ENCODE data around the gene KPNB1.
A peak's percentile ranks its signal among the peaks of the same experiment; 100 is the strongest.

Gene KPNB1

DNA sequence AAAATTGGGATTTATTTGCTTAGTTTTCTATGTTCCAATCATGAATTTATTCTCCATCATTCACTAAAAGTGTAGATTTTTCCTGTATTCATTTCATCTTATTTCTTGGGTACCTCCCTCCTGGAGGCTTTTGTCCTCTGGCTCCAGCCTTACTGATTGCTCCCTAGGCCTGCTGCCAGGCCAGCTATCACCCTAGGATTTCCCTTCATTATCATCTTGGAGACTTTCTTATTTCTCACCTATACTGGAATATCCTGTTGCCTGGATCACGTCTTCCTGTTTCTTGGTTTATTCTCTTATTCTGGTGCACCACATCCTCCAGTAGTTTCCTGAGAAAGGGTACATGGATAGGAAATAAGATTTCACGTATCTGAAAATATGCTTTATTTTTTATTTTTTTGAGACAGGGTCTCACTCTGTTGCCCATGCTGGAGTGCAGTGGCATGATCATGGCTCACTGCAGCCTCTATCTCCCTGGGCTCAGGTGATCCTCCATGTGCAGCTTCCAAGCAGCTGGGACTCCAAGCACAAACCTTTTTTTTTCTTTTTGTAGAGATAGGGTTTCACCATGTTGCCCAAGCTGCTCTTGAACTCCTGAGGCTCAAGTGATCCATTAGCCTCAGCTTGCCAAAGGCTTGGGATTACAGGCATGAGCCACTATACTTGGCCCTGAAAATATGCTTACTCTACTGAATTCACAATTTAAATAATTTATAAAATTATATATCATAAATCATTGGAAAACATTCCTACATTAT, 13.3 kb upstream of the KPNB1 start:
- DNase-seq (ENCODE audit: low read depth) = no peak

DNA sequence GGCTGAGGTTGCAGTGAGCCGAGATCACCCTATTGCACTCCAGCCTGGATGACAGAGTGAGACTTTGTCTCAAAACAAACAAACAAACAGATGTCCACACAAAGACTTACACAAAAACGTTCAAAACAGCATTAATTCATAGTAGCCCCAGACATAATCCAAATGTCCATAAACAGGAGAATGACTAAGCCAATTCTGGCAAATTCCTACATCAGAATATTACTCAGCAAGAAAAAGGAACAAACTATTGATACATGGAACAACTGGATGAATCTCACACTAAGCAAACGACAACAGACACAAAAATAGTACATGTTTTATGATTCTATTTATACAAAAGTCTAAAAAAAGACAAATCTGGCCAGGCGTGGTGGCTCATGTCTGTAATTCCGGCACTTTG, 10.8 kb upstream of the KPNB1 start:
- DNase-seq (ENCODE audit: low read depth) = no peak

DNA sequence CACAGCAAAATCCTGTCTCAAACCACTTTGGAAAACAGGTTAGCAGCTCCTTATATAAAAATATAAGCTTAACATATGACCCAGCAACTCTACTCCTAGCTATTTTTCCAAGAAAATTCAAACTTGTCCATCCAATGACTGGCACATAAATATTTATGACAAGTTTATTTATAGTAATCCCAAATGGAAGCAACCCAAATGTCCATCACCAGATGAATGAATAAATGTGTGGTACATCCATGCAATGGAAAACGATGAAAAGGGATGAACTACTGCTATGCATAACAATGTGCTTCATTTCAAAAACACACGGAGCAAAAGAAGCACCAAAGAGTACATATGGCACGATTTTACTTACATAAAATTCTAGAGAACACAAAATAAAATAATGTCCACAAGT, 9.6 kb upstream of the KPNB1 start:
- no peak for DNase-seq (ENCODE audit: low read depth)

DNA sequence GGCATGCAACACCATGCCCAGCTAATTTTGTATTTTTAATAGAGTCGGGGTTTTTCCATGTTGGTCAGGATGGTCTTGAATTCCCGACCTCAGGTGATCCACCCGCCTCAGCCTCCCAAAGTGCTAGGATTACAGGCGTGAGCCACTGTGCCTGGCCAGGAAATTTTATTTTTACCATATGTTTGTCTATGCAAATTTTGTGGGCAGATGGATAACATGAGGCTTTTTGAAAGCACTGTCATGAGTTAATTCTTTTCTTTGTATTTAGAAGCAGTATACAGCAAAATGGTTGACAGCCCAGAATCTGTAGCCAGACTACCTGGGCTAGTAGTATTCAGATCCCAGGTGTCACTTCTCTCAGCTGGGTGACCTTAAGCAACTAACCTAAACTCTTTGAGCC, 8.5 kb upstream of the KPNB1 start:
- DNase-seq (ENCODE audit: low read depth) = no peak

DNA sequence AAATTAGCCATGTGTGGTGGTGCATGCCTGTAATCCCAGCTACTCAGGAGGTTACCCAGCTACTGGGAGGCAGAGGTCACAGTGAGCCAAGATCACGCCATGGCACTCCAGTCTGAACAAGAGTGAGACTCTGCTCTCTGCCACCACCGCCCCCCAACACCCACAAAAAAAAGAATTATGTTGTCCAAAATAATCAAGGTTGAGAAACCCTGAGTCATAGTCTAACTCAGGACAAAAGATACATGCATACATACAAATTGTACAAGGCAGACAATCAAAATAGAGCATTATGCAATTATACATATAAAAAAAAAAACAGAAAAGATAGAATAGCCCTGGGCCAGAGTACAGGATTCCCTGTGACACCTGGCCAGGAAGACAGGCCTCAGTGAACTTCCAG, 6.6 kb upstream of the KPNB1 start:
- no peak for DNase-seq (ENCODE audit: low read depth)

DNA sequence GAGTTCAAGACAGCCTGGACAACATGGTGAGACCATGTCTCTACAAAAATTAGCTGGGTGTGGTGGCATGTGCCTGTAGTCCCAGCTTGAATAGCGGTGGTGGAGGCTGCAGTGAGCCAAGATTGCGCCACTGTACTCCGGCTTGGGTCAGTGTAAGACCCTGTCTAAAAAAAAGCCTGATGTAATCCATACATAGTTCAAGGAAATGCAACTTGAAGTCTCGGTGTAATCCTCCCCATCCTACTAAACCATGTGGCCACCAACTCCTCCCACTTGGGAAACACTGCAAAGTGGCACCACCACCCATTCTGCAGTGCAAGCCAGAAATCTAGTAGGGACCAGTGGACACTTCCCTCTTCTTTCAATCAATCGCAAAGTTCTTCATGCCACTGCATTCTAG, 5.4 kb upstream of the KPNB1 start:
- no peak for DNase-seq (ENCODE audit: low read depth)

DNA sequence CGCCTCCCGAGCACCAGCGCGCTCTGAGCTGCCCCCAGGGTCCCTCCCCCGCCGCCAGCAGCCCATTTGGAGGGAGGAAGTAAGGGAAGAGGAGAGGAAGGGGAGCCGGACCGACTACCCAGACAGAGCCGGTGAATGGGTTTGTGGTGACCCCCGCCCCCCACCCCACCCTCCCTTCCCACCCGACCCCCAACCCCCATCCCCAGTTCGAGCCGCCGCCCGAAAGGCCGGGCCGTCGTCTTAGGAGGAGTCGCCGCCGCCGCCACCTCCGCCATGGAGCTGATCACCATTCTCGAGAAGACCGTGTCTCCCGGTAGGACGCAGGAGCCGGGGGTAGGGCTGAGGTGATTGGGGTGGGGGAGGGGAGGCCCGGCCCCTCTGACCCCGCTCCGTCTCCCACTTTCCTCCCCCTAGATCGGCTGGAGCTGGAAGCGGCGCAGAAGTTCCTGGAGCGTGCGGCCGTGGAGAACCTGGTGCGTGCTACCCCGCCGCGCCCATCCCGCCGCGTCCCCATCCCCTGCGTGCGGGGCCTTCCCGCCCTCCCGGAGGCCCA, 329 bp downstream of the KPNB1 start:
- peak; percentile 33 for DNase-seq (ENCODE audit: low read depth)

DNA sequence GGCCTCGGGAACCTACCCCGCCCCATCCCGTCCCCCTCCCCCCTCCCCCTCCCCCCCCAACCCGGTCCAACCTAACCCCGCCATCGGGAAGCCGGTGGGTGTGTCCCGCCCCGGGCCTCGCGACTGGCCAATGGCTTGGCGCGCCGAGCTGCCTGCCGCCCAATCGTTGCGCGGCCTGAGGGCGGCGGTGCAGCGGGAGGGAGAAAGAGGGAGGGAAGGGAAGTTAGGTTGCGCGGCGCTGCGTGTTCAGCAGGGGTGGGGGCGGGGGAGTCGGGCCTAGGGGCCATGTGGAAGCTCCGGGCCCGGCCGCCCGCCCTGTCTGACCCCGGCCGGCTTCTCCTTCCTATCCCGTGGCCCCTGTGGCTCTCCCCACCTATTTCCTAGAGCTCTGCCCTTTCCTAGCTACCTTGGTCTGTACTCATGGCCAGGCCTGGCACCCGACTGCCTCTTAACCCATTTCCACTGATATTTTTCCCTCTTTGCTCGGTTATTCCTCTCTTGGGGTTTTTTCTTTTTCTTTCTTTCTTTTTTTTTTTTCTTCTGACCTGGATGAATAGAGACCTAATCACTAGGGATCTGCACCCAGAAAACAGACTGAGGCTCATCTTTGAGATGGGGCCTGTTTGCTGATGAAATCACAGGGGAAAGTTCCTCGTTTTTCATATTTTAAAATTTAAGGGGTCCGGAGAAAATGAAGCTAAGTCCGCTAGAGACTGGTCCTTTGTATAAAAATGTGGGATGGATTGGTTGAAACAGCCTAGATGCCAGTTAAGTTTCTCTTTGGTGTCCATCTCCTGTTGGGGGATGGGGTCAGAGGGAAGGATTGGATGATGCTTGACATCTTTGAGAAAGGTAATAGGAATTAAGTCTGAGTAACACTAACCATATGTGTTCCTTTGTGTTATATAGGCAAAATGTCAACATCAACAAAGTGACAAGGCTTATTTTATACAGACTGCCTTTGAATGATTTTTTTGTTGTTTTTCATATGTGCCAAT, 1.1 kb downstream of the KPNB1 start:
- DNase-seq (ENCODE audit: low read depth) = peak; percentile 83

DNA sequence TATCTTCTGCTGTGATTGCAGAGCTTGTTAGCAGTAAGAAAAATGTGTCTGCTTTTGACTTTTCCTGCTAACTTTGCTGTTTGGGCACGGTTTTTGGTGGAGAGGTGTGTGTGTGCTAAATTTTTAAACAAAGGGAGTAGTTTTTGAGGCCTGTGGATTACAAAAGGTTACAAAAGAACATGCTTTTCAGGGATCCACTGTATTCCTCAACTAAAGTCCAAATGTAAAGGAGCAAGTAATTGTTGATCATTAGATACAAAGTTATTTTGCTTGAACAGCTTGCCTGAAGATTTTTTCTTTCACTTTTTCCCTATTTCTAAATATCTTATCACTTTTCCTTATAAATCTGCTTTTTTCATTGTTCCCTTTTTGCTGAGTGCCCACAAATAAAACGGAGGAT, 2.0 kb downstream of the KPNB1 start:
- no peak for DNase-seq (ENCODE audit: low read depth)

DNA sequence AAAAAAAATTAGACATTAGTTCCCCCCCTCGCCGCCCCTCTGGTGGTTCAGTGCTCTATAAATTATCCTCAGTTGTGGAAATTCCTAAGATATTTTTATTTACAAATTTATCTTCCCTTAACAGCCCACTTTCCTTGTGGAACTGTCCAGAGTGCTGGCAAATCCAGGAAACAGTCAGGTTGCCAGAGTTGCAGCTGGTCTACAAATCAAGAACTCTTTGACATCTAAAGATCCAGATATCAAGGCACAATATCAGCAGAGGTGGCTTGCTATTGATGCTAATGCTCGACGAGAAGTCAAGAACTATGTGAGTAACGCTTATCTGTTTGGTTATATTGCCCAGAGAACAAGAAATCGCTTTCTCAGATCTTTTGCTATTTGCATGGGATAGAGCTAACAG, 2.9 kb downstream of the KPNB1 start:
- no peak for DNase-seq (ENCODE audit: low read depth)

DNA sequence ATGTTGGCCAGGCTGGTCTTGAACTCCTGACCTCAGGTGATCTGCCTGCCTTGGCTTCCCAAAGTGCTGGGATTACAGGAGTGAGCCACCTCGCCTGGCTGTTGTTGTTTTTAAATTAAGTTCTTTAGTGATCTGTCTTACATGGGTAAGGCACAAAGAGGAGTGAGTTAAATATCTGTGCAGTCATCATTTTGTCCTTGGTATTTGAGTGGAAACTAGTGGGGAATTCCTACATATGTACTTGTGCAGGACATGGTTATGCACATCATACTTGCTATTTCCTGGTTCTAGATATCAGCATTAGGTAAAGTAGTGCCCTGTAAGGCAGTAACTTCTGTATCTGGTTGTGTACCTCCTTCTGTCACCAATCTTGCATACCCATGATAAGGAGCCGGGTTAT, 3.7 kb downstream of the KPNB1 start:
- DNase-seq (ENCODE audit: low read depth) = no peak

DNA sequence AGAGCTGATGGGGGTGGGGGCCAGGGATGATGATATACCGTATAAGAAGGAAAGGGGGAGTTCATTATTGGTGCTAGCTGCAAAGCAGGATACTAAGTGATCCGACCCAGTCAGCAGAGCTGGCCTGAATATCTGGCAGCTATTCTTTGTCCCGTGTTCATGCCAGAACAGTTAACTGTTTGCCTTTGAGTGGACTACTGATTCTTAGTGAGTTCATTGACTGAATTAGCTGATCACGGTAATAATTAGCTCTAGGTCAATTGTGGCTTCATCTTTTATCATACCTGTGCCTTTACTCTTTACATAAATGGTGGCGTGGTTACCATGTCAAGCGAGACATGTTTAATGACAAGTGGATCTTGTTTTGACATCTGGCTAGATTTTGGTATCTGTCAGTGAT, 5.3 kb downstream of the KPNB1 start:
- no peak for DNase-seq (ENCODE audit: low read depth)

DNA sequence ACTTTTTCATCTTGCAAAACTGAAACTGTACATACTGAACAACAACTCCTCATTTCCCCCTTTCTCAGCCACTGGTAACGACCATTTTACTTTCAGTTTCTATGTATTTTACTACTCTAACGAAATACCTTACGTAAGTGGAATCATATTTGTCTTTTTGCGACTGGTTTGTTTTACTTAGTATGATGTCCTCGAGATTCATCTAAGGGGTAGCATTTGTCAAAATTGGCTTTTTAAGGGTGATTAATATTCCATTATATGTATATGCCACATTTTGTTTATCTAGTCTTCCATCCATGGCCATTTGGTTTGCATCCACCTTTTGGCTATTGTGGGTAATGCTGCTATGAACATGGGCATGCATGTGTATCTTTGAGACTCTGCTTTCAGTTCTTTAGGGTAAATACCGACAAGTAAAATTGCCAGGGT, 10.4 kb downstream of the KPNB1 start:
- DNase-seq (ENCODE audit: low read depth) = no peak

DNA sequence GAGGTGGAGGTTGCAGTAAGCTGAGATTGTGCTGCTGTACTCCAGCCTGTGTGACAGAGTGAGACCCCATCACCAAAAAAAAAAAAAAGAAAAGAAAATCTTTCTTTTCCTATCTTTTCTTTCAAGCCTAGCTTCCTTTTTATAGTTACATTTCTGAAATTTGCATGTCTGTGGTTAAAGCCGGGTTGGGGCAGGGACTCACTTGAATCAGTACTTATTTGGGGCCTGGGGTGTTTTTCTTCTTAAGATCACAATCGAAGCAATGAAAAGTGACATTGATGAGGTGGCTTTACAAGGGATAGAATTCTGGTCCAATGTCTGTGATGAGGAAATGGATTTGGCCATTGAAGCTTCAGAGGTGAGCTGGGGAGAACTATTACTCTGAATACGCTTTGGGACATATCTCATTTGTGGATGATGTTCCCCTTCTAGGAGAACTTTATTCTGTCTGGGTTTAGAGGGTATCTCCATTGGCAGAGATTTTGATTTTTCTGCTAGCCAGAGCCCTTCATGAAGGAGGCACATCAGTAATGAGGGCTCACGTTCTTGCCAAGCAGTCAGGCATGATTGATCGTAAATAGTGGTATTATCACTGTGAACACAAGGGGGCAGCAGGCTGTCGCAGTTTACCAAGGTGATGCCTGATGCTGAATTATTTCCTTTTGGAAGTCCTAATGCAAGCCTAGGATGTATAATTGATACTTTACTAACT, 14.3 kb downstream of the KPNB1 start:
- DNase-seq (ENCODE audit: low read depth) = peak; percentile 43

DNA sequence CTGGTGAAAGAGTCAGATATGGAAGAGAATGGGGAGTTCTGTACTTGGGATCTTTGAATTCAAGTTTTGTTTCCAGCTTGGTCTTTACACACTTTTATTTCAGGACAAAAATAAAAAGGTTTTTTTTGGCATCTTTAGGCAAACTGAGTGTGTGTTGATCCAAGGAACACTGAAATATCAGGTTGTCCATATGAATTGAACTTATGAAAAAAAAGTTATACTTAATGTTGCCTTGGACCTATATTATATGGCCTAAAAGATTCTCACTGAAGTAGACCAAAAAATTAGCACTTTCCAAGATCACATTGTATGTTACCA, 14.9 kb downstream of the KPNB1 start:
- DNase-seq (ENCODE audit: low read depth) = no peak

DNA sequence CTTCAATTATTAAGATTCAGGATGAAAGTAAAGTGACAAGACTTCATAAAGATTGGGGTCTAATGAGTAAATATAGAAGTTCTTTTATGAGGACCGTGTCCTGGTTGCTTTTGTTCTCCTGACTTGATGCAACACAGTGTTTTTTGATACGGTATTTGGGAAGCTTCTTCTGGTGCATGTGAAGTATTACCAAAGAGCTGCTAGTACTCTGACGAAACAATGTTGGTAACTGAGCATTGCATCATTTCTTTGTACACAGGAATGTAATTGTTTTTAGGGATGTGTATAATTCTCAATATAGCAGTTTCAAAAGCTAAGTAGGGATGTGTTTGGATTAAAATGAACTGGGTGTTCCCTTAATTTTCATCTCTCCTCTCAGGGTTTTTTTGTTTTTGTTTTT, 15.9 kb downstream of the KPNB1 start:
- no peak for DNase-seq (ENCODE audit: low read depth)

DNA sequence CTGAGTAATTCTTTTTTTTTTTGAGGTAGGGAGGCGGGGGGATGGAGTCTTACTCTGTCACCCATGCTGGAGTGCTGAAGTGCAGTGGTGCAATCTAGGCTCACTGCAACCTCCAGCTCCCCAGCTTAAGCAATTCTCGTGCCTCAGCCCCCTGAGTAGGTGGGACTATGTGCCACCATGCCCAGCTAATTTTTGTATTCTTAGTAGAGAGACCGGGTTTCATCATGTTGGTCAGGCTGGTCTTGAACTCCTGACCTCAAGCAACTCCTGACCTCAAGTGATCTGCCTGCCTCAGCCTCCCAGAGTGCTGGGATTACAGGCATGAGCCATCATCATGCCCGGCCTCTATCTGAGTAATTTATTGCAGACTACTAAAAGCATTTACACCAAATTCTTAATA, 19.4 kb downstream of the KPNB1 start:
- no peak for DNase-seq (ENCODE audit: low read depth)

DNA sequence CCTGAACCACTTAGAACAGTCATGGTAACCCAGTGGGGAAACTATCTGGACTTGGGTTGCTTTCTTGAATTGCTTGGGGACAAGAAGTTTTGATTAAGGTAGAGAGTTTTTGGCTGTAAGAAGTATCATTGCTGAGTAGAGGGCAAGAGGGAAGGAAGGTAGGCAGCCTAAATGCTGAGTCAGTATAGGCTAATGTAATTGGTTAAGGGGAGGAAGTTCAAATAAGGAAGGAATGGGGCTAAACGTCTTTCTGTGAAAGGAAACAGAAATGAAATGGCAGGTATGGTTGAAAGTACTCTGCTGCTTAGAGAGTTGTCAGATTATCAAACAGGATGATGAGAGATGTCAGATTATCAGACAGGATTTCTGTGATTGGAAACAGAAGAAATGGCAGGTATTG, 20.3 kb downstream of the KPNB1 start:
- DNase-seq (ENCODE audit: low read depth) = no peak

DNA sequence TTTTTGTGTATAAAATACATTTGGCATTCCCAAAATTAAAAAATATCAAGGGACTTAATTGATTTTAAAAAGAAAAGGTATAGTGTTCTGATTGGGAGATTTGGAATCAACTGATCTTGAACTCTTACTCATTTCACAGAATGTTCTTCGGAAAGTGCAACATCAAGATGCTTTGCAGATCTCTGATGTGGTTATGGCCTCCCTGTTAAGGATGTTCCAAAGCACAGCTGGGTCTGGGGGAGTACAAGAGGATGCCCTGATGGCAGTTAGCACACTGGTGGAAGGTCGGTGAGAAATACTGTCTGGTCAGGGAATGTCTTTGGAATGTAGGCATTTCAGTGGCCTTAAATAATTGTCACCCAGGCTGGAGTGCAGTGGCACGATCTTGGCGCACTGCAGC, 24.8 kb downstream of the KPNB1 start:
- DNase-seq (ENCODE audit: low read depth) = no peak

DNA sequence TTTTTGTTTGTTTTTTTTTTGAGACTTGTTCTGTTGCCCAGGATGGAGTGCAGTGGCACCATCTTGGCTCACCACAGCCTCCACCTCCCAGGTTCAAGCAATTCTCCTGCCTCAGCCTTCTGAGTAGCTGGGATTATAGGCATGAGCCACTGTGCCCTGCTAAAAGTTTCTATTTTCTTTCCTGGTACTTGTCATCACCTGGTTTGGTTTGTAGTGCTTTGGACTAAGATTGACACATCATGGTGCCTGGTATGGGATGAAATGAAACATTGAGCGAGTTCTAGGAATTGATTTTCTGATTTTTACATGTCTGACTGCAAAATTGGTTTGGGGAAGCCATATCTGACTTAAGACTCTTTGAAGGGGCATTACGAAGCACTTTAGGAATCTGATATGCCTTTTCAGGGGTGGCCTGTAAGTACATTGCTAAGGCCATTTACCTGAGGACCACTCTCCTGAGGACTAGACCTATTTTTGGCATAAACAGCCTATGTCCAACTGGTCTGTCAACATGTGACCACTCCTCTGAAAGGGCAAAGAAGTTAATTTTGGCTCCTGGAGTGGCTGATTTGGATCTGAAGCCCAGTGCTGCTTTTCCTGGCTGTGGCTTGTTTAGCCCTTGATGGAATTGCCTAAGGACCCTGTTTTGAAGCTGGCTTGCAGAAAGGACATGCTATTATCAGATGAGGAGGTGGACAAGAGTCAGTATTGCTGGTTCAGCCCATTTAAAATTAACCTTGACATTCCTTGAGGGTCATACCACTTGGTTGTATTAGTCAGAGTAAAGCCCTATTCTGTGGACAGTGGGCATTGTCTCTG, 25.9 kb downstream of the KPNB1 start:
- no peak for DNase-seq (ENCODE audit: low read depth)

DNA sequence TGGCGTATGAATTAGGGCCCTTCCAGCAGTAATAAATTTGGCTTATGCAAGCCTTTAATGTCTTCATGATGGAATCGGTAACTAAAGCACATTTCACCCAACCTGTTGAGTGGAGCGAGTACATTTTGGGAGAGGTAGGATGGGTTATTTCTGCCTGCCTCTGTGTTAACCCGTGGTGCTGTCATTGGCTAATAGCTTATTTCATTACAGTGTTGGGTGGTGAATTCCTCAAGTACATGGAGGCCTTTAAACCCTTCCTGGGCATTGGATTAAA, 26.4 kb downstream of the KPNB1 start:
- no peak for DNase-seq (ENCODE audit: low read depth)
